Esophagus muscularis mucosa (tissue), 4 donors: Measurements from ENCODE around the gene PLEKHS1. TPM values are rescaled to one million over a fixed set of nuclear protein-coding genes. Genes with fewer than 3 reads are reported as not detected.

Experiments
- DNase-seq: peaks from one replicate; pipeline ENCODE4 v3.0.0-alpha.2; 2017; ENCODE audit errors: extremely low spot score
- H3K27ac ChIP-seq, 4 donors: fragments of 200-600 bp; sonication (generic); replicated peaks in 1 of 4; 1 replicate in 3 of 4; 2 replicates in 1 of 4; pipeline ENCODE4 v1.5.1; 2016 to 2019; ENCODE audit warnings: mild to moderate bottlenecking in 1 of 4
- H3K27me3 ChIP-seq, 4 donors: fragments of 200-600 bp; sonication (generic); one replicate each; pipeline versions ENCODE4 v1.5.1 to v1.6.0; 2016 to 2019
- H3K36me3 ChIP-seq, 4 donors: fragments of 200-600 bp; sonication (generic); one replicate each; pipeline ENCODE4 v1.5.1; 2016 to 2019
- H3K4me1 ChIP-seq, 4 donors: fragments of 200-600 bp; sonication (generic); one replicate each; pipeline ENCODE4 v1.5.1; 2016 to 2019
- H3K4me3 ChIP-seq, 4 donors: fragments of 200-600 bp; sonication (generic); 1 replicate in 2 of 4; 2 replicates in 2 of 4; pipeline ENCODE4 v1.5.1; 2016 to 2019; ENCODE audit warnings: mild to moderate bottlenecking in 4 of 4, moderate library complexity in 1 of 4
- H3K9me3 ChIP-seq, 4 donors: fragments of 200-600 bp; sonication (generic); 1 replicate in 3 of 4; 2 replicates in 1 of 4; pipeline ENCODE4 v1.5.1; 2016 to 2019
- EP300 ChIP-seq: sonication (generic); formaldehyde crosslinking; IDR thresholded peaks from one replicate; pipeline ENCODE4 v1.6.1; 2017; ENCODE audit warnings: antibody characterized with exemption
- POLR2A ChIP-seq: fragments of 450-650 bp; IDR thresholded peaks from one replicate; pipeline ENCODE4 v1.6.1; 2017; ENCODE audit warnings: antibody characterized with exemption, moderate library complexity, mild to moderate bottlenecking, low read depth
- POLR2AphosphoS5 ChIP-seq, 2 donors: sonication (generic); formaldehyde crosslinking; IDR thresholded peaks; one replicate each; pipeline ENCODE4 v1.6.1; 2017; ENCODE audit warnings: antibody characterized with exemption in 2 of 2
- WGBS: methylation state at CpG from one replicate; pipeline ENCODE4 v1.1.5; 2018; 5-methylcytosine and 5-hydroxymethylcytosine counted together
- intact Hi-C: fragments of 100-400 bp; cut with DNase I; formaldehyde crosslinking; loops from one replicate; pipeline ENCODE4 v1.15.1; 2023
- total RNA-seq, 4 donors: library from RNA; depleted of rRNA; stranded (reverse); fragments of >200 nt; gene quantifications; one replicate each; pipeline versions ENCODE4 v1.1.0 to v1.2.1, GENCODE V29; 2016
- TF ChIP-seq, protein P1 (sequence below), 3 experiments: fragments of 200-600 bp in 2 of 3; fragments of 450-650 bp in 1 of 3; sonication (generic) in 2 of 3; IDR thresholded peaks; one replicate each; pipeline ENCODE4 v1.5.1; 2017 to 2019; ENCODE audit warnings: antibody characterized with exemption in 3 of 3, mild to moderate bottlenecking in 2 of 3, moderate library complexity in 1 of 3

Gene PLEKHS1
- total RNA-seq, 4 donors from 2014 or later = not detected

DNA sequence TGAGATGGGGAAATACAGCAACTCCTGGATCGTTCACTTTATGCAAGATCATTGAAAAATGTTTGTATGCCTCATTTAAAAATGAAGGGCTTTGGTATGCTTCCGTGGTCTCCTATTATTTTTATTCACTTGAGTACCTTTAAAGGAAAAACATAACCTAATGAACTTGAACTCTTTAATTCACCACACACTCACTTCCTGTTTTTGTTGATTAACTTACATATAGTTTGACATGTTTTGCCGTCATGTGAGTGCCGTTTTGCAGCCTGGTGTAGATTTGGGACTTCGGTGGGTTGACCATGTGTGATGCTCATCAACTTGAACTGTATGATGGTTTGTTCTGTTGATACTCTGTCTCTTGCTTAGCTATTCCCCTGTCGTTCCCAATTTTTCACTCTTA lies 42.8 kb upstream of the PLEKHS1 start:
- Histone ChIP-seq H3K27ac (no peak overlapping the region), H3K27me3 (no peaks in the 10 kb centered on the region), H3K9me3 (no peaks in the 10 kb centered on the region), H3K4me3 (no peak overlapping the region), H3K4me1 (peaks cover 8 to 64% (median 57%) of the 10 kb centered on the region in 4 donors), H3K36me3 (peaks cover 0 to 8% (median 3%) of the 10 kb centered on the region in 4 donors)
- TF ChIP-seq, protein P1, sequence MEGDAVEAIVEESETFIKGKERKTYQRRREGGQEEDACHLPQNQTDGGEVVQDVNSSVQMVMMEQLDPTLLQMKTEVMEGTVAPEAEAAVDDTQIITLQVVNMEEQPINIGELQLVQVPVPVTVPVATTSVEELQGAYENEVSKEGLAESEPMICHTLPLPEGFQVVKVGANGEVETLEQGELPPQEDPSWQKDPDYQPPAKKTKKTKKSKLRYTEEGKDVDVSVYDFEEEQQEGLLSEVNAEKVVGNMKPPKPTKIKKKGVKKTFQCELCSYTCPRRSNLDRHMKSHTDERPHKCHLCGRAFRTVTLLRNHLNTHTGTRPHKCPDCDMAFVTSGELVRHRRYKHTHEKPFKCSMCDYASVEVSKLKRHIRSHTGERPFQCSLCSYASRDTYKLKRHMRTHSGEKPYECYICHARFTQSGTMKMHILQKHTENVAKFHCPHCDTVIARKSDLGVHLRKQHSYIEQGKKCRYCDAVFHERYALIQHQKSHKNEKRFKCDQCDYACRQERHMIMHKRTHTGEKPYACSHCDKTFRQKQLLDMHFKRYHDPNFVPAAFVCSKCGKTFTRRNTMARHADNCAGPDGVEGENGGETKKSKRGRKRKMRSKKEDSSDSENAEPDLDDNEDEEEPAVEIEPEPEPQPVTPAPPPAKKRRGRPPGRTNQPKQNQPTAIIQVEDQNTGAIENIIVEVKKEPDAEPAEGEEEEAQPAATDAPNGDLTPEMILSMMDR (IDR thresholded peaks at IDR 0.05) = no peak
- TF ChIP-seq POLR2A = no peak
- no peak for TF ChIP-seq POLR2AphosphoS5 (IDR thresholded peaks at IDR 0.05)
- TF ChIP-seq EP300 = no peak
- WGBS = 88% methylated on average over 6 of the region's 6 CpGs
- DNase-seq = no peak
- intact Hi-C loops = loop anchor here (10.0 kb wide), 1 partner anchor 146 kb away; the partner anchor contains the start of genes DCLRE1A and NHLRC2

DNA sequence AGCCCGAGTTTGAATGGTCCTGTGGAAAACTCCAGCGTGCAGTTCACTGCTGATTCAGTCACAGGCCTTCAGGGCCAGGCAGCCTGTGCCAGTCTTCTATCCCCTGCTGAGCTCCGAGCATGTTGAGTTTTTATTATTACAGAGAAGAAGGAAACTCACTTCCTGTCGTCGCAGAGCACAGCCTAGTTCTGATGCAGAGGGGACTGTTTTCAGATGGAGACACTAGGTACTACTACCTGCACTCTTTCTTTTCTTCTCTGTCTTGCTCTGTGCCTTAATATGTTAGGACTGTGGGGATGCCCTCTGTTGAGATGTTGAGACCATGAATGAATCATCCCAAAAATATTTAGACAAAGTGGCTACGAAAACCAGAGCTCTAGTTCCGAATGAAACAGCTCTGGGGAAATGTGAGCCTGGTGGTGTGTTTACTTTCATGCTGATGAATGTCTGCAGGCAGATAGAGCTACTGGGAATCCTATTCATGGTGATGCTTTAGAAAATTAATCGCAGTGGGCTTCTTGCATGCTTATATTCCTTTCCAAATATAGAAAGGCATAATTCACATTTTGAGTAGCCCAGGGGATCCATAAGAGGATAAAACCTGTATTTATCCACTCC lies 42.2 kb upstream of the PLEKHS1 start:
- Histone ChIP-seq H3K4me3 (no peak overlapping the region), H3K36me3 (peaks cover 0 to 4% (median under 1%) of the 10 kb centered on the region in 4 donors), H3K27ac (peak overlapping the region in 3 of 4 donors; percentile 12 to 51 (median 12)), H3K4me1 (peaks cover 8 to 64% (median 57%) of the 10 kb centered on the region in 4 donors), H3K9me3 (no peaks in the 10 kb centered on the region), H3K27me3 (no peaks in the 10 kb centered on the region)
- no peak for DNase-seq
- intact Hi-C loops = loop anchor here (10.0 kb wide), 1 partner anchor 145 kb away; the partner anchor contains the start of genes DCLRE1A and NHLRC2
- 37% methylated on average over 8 of the region's 8 CpGs for WGBS
- TF ChIP-seq EP300 (no peak), POLR2AphosphoS5 (IDR thresholded peaks at IDR 0.05) (no peak), POLR2A (no peak)
- TF ChIP-seq, protein P1 (IDR thresholded peaks at IDR 0.05) = no peak

DNA sequence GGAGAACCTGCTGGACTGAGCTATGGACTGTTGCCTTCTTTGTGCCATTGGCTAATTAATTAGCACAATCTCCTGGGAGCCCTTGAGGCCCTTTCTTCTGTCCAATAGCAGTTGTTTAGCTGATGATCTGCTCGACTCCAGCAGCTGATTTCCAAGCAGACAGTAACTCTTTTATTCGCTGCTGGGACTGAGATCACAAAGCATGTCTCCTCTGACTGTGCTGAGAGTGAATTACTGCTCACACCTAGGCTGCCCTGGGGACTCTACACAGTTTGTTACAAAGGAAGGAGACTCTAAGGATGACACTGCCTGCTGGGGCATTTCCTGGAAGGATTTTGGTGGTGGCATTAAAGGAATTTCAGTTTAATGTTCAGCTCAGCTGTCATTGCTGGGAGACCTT lies 40.3 kb upstream of the PLEKHS1 start:
- peak overlapping the region in 1 of 4 donors; percentile 10 for H3K27ac ChIP-seq
- H3K27me3 ChIP-seq = no peaks in the 10 kb centered on the region
- DNase-seq = no peak
- H3K9me3 ChIP-seq = no peaks in the 10 kb centered on the region
- TF ChIP-seq POLR2A (no peak), POLR2AphosphoS5 (IDR thresholded peaks at IDR 0.05) (no peak)
- H3K4me1 ChIP-seq = peaks cover 8 to 54% (median 44%) of the 10 kb centered on the region in 4 donors
- intact Hi-C loops = no loop called here
- 59% methylated on average over 2 of the region's 2 CpGs for WGBS
- H3K36me3 ChIP-seq = peaks cover 0 to 7% (median 5%) of the 10 kb centered on the region in 4 donors
- no peak overlapping the region for H3K4me3 ChIP-seq

DNA sequence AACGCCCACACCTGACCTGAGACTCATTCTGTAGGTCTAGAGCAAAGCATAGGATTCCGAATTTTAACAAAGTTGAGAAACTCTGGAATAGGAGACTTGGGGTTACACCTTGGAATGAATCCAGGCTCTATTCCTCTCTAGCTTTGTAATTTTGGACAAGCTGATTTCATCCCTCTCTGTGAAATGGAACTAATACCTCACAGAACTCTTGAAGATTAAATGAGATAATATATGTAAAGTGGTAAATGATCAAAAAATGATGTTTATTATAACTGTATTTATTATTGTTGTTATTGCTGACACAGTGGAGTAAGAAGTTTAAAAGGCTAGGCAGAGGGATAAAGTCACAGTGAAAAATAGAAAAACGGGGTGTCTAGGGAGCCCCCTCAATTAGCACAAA lies 39.5 kb upstream of the PLEKHS1 start:
- Histone ChIP-seq H3K27me3 (no peaks in the 10 kb centered on the region), H3K4me1 (peaks cover 8 to 45% (median 37%) of the 10 kb centered on the region in 4 donors), H3K9me3 (no peaks in the 10 kb centered on the region), H3K4me3 (no peak overlapping the region), H3K36me3 (peaks cover 0 to 7% (median 5%) of the 10 kb centered on the region in 4 donors), H3K27ac (no peak overlapping the region)
- DNase-seq = no peak
- intact Hi-C loops = no loop called here
- TF ChIP-seq, protein P1 (IDR thresholded peaks at IDR 0.05) = no peak
- TF ChIP-seq POLR2AphosphoS5 (IDR thresholded peaks at IDR 0.05) = no peak
- TF ChIP-seq POLR2A = no peak
- TF ChIP-seq EP300 = no peak
- over 99% methylated on average over 3 of the region's 3 CpGs for WGBS

DNA sequence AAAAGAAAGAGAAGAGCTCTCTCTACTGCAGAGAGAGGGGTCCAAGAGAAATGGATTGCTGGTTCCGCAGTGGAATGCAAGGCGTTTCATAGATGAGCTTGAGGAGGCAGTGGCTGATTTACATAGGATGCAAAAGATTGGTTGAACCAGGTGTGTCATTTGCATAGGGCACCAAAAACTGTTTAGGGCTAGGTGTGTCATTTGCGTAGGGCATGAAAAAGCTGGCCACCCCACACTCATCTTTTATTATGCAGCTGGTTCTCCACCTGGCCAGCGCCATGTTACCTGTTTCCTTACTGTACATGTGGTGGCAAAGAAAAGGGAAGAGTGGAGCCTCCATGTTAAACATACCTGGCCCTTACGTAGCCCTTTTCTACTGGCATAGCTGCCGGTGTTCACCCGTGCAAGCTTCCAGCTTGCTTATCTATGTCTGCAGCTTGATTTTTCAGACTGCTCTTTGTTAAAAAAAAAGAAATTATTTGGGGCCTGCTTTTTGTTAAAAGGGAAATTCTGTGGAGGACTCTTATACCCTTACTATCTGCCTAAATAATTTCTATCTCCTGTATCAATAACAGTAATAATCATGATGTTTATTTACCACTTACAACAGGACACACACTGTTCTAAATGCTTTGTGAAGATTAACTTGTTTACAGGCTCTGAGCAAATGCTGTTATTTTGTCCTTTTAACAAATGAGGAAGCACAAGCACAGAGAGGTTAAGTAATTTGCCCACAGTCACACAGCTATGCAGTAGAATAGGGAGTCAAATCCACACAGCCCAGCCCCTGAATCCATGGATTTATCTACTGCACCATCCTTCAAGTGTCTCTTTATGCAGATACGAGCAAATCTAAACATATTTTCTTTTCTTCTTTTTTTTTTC lies 38.5 kb upstream of the PLEKHS1 start:
- TF ChIP-seq POLR2A (no peak), EP300 (no peak), POLR2AphosphoS5 (IDR thresholded peaks at IDR 0.05) (no peak)
- TF ChIP-seq, protein P1 (IDR thresholded peaks at IDR 0.05) = no peak
- Histone ChIP-seq H3K27me3 (no peaks in the 10 kb centered on the region), H3K27ac (no peak overlapping the region), H3K9me3 (no peaks in the 10 kb centered on the region), H3K4me1 (peaks cover 8 to 37% (median 32%) of the 10 kb centered on the region in 4 donors), H3K4me3 (no peak overlapping the region), H3K36me3 (peaks cover 0 to 16% (median 6%) of the 10 kb centered on the region in 4 donors)
- intact Hi-C loops = no loop called here
- no peak for DNase-seq
- 81% methylated on average over 8 of the region's 8 CpGs for WGBS
